PC-3 (cell line): Measurements from ENCODE around the gene CES3.

ENCODE experiments used
- CTCF ChIP-seq: fragments of 300-600 bp; sonication (generic); conservative IDR thresholded peaks from 2 replicates; pipeline ENCODE4 v1.5.1; 2017; ENCODE audit warnings: antibody characterized with exemption, low read depth, mild to moderate bottlenecking, low read length
- EZH2 ChIP-seq: fragments of 300-600 bp; sonication (generic); IDR thresholded peaks from one replicate; pipeline ENCODE4 v1.6.1; 2017; ENCODE audit warnings: antibody characterized with exemption, mild to moderate bottlenecking, low read length; ENCODE audit not compliant: unreplicated experiment
- EZH2phosphoT487 ChIP-seq: fragments of 300-600 bp; sonication (generic); IDR thresholded peaks from 2 replicates; pipeline ENCODE4 v1.6.1; 2018; ENCODE audit warnings: mild to moderate bottlenecking, antibody characterized with exemption, low read length, borderline replicate concordance

DNA sequence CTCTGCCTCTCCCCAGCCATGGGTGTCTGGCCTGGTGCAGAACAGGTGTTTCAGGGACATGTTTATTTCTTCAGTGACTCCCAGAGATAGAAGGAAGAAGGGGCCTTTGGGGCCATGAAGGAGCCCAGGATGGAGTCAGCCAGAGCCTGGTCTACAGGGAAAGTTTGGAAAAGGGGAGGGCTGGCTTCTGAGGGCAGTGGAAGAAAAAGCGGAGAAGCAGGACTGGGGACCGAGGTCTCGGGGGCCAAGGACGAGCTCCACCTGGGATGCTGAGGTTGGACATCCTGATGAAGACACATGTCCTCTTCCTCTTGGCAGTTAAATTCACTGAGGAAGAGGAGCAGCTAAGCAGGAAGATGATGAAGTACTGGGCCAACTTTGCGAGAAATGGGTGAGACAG is 18.1 kb upstream of the CES3 start:
- TF ChIP-seq CTCF, result no peak
- TF ChIP-seq EZH2, result no peak
- TF ChIP-seq EZH2phosphoT487, result no peak
